Suprapubic skin (tissue), 4 donors: ENCODE data around the gene BATF. TPM values are rescaled to one million over a fixed set of nuclear protein-coding genes. Genes with fewer than 3 reads are reported as not detected.
A peak's percentile ranks its signal among the peaks of the same experiment; 100 is the strongest.

Source experiments
- DNase-seq, 2 donors: peaks; one replicate each; pipeline ENCODE4 v3.0.0-alpha.2; 2019; ENCODE audit warnings: low spot score in 2 of 2
- H3K27ac ChIP-seq: fragments of 200-600 bp; sonication (generic); one replicate; pipeline ENCODE4 v1.5.1; 2019
- H3K27me3 ChIP-seq: fragments of 200-600 bp; sonication (generic); one replicate; pipeline ENCODE4 v1.5.1; 2019
- H3K36me3 ChIP-seq: fragments of 200-600 bp; sonication (generic); one replicate; pipeline ENCODE4 v1.5.1; 2019
- H3K4me1 ChIP-seq: fragments of 200-600 bp; sonication (generic); one replicate; pipeline ENCODE4 v1.5.1; 2019
- H3K4me3 ChIP-seq: fragments of 200-600 bp; sonication (generic); one replicate; pipeline ENCODE4 v1.5.1; 2019; ENCODE audit warnings: mild to moderate bottlenecking
- H3K9me3 ChIP-seq: fragments of 200-600 bp; sonication (generic); one replicate; pipeline ENCODE4 v1.5.1; 2019
- EP300 ChIP-seq: sonication (generic); formaldehyde crosslinking; IDR thresholded peaks from one replicate; pipeline ENCODE4 v1.6.1; 2017; ENCODE audit warnings: antibody characterized with exemption
- POLR2A ChIP-seq, 2 donors: fragments of 450-650 bp; IDR thresholded peaks; one replicate each; pipeline ENCODE4 v1.6.1; 2017; ENCODE audit warnings: antibody characterized with exemption in 2 of 2, mild to moderate bottlenecking in 2 of 2, moderate library complexity in 2 of 2
- POLR2AphosphoS5 ChIP-seq, 3 donors: sonication (generic); formaldehyde crosslinking; IDR thresholded peaks; one replicate each; pipeline ENCODE4 v1.6.1; 2017; ENCODE audit warnings: antibody characterized with exemption in 3 of 3
- WGBS: methylation state at CpG from one replicate; pipeline ENCODE4 v1.1.5; 2018; 5-methylcytosine and 5-hydroxymethylcytosine counted together
- total RNA-seq, 4 donors: library from RNA; depleted of rRNA; stranded (reverse); fragments of >200 nt; gene quantifications; one replicate each; pipeline ENCODE4 v1.1.0, GENCODE V29; 2016
- TF ChIP-seq, protein P1 (sequence below), 2 donors: fragments of 200-600 bp in 1 of 2; fragments of 450-650 bp in 1 of 2; sonication (generic) in 1 of 2; IDR thresholded peaks; one replicate each; pipeline ENCODE4 v1.5.1; 2016 to 2019; ENCODE audit warnings: antibody characterized with exemption in 2 of 2, mild to moderate bottlenecking in 1 of 2, moderate library complexity in 1 of 2

The BATF gene
- total RNA-seq, 4 donors from 2014 or later = 1.1 to 4.2 (median 1.1) TPM; not detected in 1

DNA sequence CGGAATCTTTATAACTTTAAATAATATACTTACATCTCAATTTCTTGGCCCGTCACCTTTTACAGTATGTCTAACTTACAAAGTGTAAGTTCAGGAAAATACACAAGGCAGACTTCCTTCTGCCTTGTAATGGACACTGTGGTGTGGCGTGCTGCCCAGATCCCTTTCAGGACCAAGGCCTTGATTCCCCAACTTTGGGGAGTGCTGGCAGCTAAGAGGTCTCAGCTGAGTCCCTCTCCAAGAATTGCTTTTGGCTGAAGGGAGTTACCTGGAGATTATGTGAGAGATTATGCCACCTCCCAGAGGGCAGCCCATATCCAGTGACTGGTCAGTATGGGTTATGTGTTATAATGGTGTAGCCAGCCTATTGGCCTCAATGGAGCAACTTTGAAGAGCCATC, 21.2 kb upstream of the BATF start:
- no peaks in the 10 kb centered on the region for H3K9me3 ChIP-seq
- H3K4me3 ChIP-seq = no peak overlapping the region
- H3K27ac ChIP-seq = no peak overlapping the region
- DNase-seq = peak in 1 of 2 donors; percentile 31
- WGBS = 94% methylated on average over 3 of the region's 3 CpGs
- no peaks in the 10 kb centered on the region for H3K36me3 ChIP-seq
- TF ChIP-seq, protein P1, sequence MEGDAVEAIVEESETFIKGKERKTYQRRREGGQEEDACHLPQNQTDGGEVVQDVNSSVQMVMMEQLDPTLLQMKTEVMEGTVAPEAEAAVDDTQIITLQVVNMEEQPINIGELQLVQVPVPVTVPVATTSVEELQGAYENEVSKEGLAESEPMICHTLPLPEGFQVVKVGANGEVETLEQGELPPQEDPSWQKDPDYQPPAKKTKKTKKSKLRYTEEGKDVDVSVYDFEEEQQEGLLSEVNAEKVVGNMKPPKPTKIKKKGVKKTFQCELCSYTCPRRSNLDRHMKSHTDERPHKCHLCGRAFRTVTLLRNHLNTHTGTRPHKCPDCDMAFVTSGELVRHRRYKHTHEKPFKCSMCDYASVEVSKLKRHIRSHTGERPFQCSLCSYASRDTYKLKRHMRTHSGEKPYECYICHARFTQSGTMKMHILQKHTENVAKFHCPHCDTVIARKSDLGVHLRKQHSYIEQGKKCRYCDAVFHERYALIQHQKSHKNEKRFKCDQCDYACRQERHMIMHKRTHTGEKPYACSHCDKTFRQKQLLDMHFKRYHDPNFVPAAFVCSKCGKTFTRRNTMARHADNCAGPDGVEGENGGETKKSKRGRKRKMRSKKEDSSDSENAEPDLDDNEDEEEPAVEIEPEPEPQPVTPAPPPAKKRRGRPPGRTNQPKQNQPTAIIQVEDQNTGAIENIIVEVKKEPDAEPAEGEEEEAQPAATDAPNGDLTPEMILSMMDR (IDR thresholded peaks at IDR 0.05) = no peak
- TF ChIP-seq POLR2AphosphoS5 (IDR thresholded peaks at IDR 0.05) (no peak), POLR2A (IDR thresholded peaks at IDR 0.05) (no peak), EP300 (no peak)
- no peaks in the 10 kb centered on the region for H3K27me3 ChIP-seq
- H3K4me1 ChIP-seq = no peaks in the 10 kb centered on the region

DNA sequence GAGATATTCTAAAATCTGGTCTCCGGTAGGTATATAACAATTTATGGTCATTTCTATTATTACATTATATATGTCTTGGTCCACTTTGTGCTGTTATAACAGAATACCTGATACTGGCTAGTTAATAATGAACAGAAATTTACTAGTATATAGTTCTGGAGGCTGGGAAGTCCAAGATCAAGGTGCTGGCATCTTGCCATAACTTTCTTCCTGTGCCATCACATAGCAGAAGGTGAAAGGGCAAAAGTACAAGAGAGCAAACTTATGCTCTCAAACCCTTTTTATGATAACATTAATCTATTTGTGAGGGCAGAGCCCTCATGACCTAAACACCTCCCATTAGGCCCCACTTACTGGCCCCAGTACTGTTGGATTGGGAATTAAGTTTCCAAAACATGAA, 17.9 kb upstream of the BATF start:
- no peak for DNase-seq
- no peaks in the 10 kb centered on the region for H3K36me3 ChIP-seq
- H3K4me3 ChIP-seq = no peak overlapping the region
- no peaks in the 10 kb centered on the region for H3K4me1 ChIP-seq
- no peaks in the 10 kb centered on the region for H3K9me3 ChIP-seq
- WGBS = 94% methylated on average over 1 of the region's 1 CpG
- TF ChIP-seq POLR2A (IDR thresholded peaks at IDR 0.05) = no peak
- no peak for TF ChIP-seq EP300
- TF ChIP-seq, protein P1 (IDR thresholded peaks at IDR 0.05) = no peak
- no peak for TF ChIP-seq POLR2AphosphoS5 (IDR thresholded peaks at IDR 0.05)
- no peaks in the 10 kb centered on the region for H3K27me3 ChIP-seq
- no peak overlapping the region for H3K27ac ChIP-seq

DNA sequence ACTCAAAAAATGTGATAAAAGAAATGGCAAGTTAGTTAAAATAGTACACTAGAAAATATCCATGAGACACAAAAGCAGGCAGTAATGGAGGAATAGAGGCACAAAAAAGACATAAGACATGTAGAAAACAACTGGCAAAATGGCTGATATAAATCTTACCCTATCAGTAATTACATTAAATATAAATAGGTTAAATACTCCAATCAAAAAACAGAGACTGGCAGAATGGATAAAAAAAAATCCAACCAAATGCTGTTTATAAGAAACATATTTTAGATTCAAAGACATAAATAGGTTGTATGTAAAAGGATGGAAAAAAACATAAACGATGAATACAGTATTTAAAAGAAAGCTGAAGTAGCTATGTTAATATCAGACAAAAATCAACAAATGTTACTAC, 15.3 kb upstream of the BATF start:
- H3K36me3 ChIP-seq = no peaks in the 10 kb centered on the region
- TF ChIP-seq POLR2A (IDR thresholded peaks at IDR 0.05) (no peak), EP300 (no peak), POLR2AphosphoS5 (IDR thresholded peaks at IDR 0.05) (no peak)
- TF ChIP-seq, protein P1 (IDR thresholded peaks at IDR 0.05) = no peak
- no peak overlapping the region for H3K27ac ChIP-seq
- no peaks in the 10 kb centered on the region for H3K4me1 ChIP-seq
- no peaks in the 10 kb centered on the region for H3K27me3 ChIP-seq
- no peaks in the 10 kb centered on the region for H3K9me3 ChIP-seq
- DNase-seq = no peak
- 92% methylated on average over 1 of the region's 1 CpG for WGBS
- H3K4me3 ChIP-seq = no peak overlapping the region

DNA sequence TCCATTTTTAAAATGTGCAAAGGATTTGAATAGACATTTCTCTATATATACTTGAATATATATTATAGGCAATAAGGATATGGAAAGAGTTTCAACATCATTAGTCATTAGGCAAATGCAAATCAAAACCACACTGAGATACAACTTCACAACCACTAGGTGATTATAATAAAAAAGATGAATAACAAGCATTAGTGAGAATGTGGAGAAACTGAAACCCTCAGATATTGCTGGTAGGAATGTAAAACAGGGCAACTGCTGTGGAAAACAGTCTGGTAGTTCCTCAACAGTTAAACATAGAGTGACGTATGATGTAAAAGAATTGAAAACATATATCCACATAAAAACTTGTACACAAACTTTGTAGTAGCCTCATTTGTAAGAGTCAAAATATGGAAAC, 11.7 kb upstream of the BATF start:
- TF ChIP-seq EP300 (no peak), POLR2A (IDR thresholded peaks at IDR 0.05) (no peak), POLR2AphosphoS5 (IDR thresholded peaks at IDR 0.05) (no peak)
- TF ChIP-seq, protein P1 (IDR thresholded peaks at IDR 0.05) = no peak
- 84% methylated on average over 1 of the region's 1 CpG for WGBS
- H3K4me3 ChIP-seq = no peak overlapping the region

DNA sequence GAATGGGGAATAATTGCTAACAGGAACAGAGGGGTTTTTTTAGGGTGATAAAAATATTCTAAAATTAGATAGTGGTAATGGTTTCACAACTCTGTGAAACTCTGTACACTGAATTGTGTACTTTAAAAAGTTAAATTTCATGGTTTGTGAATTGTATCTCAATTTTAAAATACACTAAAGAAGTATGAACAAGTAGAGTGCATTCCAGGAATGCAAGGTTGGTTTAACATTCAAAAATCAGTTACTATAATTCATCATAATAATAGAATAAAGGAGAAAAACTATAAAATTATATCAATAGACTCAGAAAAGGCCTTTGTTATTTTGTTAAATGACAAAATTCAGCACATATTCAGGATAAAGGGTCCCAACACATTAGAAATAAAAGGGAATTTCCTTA, 11.1 kb upstream of the BATF start:
- Histone ChIP-seq H3K4me1 (peaks cover 17% of the 10 kb centered on the region), H3K4me3 (no peak overlapping the region), H3K36me3 (no peaks in the 10 kb centered on the region), H3K27me3 (peaks cover 4% of the 10 kb centered on the region), H3K27ac (no peak overlapping the region), H3K9me3 (no peaks in the 10 kb centered on the region)
- no peak for TF ChIP-seq EP300
- TF ChIP-seq POLR2AphosphoS5 (IDR thresholded peaks at IDR 0.05) = no peak
- TF ChIP-seq, protein P1 (IDR thresholded peaks at IDR 0.05) = no peak
- no peak for TF ChIP-seq POLR2A (IDR thresholded peaks at IDR 0.05)
- DNase-seq = no peak

More for the DNA sequence above, 11.7 kb upstream of the BATF start:
- Histone ChIP-seq H3K4me1 (peaks cover 11% of the 10 kb centered on the region), H3K27ac (no peak overlapping the region), H3K36me3 (no peaks in the 10 kb centered on the region), H3K9me3 (no peaks in the 10 kb centered on the region), H3K27me3 (peaks cover 4% of the 10 kb centered on the region)
- DNase-seq = no peak
